Stimulated activated CD8-positive, alpha-beta memory T cell treated with anti-CD3 and anti-CD28 coated beads, Interleukin-4, amount 100 ng/mL, for 48 hours (primary cell): ENCODE measurements around the gene SLC26A4.

Experiments used
- DNase-seq: peaks from one replicate; pipeline ENCODE4 v3.0.0-alpha.2; 2020

The SLC26A4 gene

DNA sequence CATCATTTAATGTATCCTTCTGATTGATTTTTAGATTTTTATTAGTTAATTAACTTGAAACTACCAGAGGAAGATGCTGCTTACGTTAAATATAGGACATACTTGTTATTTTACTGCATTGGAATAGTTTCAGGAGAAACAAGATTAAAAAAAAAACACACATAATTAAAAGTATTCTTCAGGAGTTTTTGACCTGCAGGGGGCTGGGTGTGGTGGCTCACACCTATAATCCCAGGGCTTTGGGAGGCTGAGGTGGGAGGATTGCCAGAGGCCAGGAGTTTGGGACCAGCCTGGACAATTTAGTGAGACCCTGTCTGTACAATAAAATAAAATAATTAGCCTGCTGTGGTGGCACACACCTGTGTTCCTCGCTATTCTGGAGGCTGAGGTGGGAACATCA lies 94.0 kb downstream of the SLC26A4 start:
- DNase-seq: no peak

DNA sequence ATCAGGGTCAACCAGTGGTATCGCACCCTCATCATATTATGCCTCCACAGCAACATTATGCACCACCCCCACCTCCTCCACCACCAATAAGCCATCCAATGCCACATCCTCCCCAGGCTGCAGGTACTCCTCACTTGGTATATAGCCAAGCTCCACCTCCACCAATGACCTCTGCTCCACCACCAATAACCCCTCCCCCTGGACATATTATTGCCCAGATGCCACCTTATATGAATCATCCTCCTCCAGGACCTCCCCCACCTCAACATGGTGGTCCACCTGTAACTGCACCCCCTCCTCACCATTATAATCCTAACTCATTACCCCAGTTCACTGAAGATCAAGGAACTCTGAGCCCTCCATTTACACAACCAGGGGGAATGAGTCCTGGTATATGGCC lies 98.0 kb downstream of the SLC26A4 start:
- no peak for DNase-seq

DNA sequence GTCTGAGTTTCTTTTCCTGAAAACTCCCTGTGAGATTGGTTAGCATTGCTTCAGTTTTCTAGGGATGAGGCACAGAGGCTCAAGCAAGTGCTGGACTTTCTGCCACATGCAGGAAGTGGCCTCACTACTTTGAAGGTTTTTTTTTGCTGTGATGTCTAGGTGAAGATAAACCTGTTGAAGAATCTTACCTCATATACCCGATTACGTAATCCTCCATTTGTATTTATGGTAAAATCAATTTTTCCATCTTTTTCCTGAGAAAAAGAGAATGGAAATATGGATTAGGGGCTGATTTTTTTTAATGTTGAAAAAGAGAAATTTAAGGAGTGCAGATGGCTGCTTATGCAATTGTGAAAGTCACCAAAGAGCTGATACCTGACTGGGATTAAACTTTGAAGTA lies 106.8 kb downstream of the SLC26A4 start:
- DNase-seq: no peak
